Measurements from ENCODE around the gene MCFD2.

- no peak for TF ChIP-seq CTCF (IDR thresholded peaks at IDR 0.05; ENCODE audit: low read depth, low read length)
- TF ChIP-seq EZH2phosphoT487 (IDR thresholded peaks at IDR 0.05; ENCODE audit: low read depth) = no peak
These were observed 6.3 kb upstream of the MCFD2 start for GRCh38 chr2:46921676-46922448.

All from OCI-LY3 (cell line).